Measurements from ENCODE around the gene APOA1. TPM values are rescaled to one million over a fixed set of nuclear protein-coding genes. Genes with fewer than 3 reads are reported as not detected.

The APOA1 gene
- total RNA-seq, 1 donor from 2014 or later, result 1.6 TPM

GRCh38 chr11:116833816-116834534 is 3.4 kb downstream of the APOA1 start:
- DNase-seq, result no peak

GRCh38 chr11:116833491-116833815 is 4.0 kb downstream of the APOA1 start:
- no peak for DNase-seq

- DNase-seq, result no peak
Observed at GRCh38 chr11:116832350-116833290, 4.8 kb downstream of the APOA1 start.

- DNase-seq, result no peak
Observed at GRCh38 chr11:116831790-116832349, 5.6 kb downstream of the APOA1 start.

GRCh38 chr11:116830184-116830912 is 7.1 kb downstream of the APOA1 start:
- DNase-seq, result no peak

GRCh38 chr11:116829525-116830183 is 7.8 kb downstream of the APOA1 start, which contains the start of gene APOC3:
TSS of gene APOC3 (plus strand) at chr11:116829907. CDS start at chr11:116830583, 676 bp downstream.
- DNase-seq, result no peak

- DNase-seq, result no peak
Observed at GRCh38 chr11:116828632-116829524, 8.5 kb downstream of the APOA1 start.

GRCh38 chr11:116827461-116827860 is 10.0 kb downstream of the APOA1 start:
- no peak for DNase-seq

- DNase-seq, result no peak
Observed at GRCh38 chr11:116826751-116827431, 10.5 kb downstream of the APOA1 start.

- DNase-seq, result no peak
Observed at GRCh38 chr11:116825854-116826750, 11.3 kb downstream of the APOA1 start.

GRCh38 chr11:116825434-116825833 is 12.0 kb downstream of the APOA1 start:
- no peak for DNase-seq

GRCh38 chr11:116823031-116823843 is 14.2 kb downstream of the APOA1 start, which contains the start of gene APOA4:
TSS of gene APOA4 (minus strand) at chr11:116823304. CDS start at chr11:116823191, 113 bp downstream.
- no peak for DNase-seq

GRCh38 chr11:116822575-116822974 is 14.8 kb downstream of the APOA1 start:
- no peak for DNase-seq

- no peak for DNase-seq
Observed at GRCh38 chr11:116821050-116821918, 16.1 kb downstream of the APOA1 start.

GRCh38 chr11:116819049-116819448 is 18.4 kb downstream of the APOA1 start:
- no peak for DNase-seq

- DNase-seq, result no peak
Observed at GRCh38 chr11:116814502-116814901, 22.9 kb downstream of the APOA1 start.

Measured in skin of body (tissue), 2 donors.